GM21825 (cell line): ENCODE data around the gene SLC7A1.

Experiments
- ATAC-seq: cut with Tn5 transposase; IDR thresholded peaks from one replicate; pipeline ENCODE4 v1.9.1; 2021; ENCODE audit warnings: mild to moderate bottlenecking, moderate library complexity; ENCODE audit not compliant: unreplicated experiment

SLC7A1 gene

DNA sequence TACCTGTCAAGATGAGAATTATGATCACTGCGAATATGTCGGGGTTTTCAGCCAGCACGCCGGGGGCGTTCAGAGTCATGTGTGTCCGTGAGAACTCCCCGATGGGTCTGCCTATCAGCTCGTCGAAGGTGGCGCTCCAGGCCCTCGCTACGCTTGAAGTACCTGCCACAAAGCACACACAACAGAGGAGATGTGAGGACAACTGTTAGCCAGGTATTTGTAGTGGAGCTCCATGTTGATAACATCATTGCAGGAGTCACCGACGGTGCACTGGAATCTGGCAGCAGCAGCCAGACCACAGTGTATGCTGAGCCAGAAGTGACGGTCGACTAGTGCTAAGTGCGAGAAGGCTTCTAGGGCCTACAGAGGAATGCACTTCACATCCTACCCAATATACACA is 62.7 kb downstream of the SLC7A1 start:
- ATAC-seq = no peak

- ATAC-seq = no peak
Measured at GRCh38 chr13:29532116-29532515, 63.4 kb downstream of the SLC7A1 start.

DNA sequence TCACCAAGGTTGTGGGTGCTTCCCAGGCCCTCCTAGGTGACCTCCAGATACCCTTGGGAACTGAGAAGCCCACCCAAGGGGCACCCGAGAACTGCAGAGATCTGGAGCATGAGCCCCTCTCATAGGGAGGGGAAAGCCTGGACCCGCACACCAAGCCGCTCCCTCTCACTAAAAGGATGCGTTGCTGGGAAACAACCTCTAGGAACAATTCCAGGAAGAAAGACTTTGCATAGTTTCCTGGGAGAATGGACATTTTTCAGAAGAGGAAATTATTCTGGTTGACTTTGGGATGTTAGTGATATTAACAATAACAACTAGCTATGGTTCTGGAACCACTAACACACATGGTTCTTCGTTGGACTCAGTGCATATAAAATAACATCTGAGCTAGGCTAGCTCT is 64.6 kb downstream of the SLC7A1 start:
- no peak for ATAC-seq

DNA sequence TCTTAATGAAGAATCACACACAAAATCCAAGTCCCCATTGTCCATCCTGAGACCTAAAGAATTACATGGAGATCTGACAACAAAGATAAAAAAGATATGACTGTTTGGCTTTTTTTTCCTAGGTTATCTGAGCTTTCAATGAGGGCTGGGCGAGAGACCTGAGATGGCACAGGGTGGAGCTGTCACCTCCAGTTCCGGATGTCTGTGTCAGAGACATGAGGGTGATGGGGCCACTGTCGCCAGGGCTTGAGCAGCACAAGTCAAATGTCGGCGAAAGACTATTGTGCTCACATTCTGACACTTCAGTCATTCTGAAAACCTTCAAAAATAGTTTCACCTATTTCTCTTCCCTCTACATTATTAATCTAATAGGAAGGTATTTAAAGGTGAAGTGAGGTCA is 65.7 kb downstream of the SLC7A1 start:
- no peak for ATAC-seq

- ATAC-seq = no peak
Measured at GRCh38 chr13:29527916-29528315, 67.6 kb downstream of the SLC7A1 start.

DNA sequence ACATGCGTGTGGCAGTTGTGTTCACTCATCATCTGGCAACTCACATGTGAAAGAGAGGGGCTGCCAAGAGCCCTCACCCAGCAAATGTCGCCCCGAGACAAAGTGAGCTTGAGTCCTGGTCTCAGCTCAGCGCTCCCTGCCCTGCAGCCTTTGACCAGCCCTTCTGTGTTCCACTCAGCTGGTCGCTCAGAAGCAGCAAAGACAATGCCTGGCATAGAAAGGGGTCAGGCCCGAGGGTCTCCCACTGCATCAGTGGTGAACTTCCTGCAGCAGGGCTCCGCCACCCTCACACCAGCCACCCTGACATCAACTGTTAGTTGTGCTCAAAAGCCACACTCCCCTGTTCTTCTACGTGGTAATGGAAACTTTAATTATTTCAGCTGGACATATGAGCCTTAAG is 68.0 kb downstream of the SLC7A1 start:
- ATAC-seq = no peak

DNA sequence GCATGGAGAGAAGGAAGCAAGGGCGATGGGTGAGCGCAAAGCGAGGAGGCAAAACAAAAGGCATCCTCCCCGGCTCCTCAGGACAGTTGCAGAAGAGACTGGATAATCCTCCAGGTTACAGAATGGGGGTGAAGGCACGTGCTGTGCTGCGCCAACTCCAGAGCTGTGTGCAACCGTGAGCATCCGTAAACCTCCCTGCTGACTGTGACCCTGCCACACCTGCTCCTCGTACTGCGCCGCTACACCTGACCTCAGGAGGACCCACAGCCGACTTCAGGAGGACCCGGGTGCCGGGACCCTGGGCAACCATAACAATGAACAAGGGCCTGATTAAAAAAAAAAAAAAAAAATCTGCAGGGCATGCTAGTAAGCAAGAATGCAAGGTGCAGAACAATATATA is 68.7 kb downstream of the SLC7A1 start:
- no peak for ATAC-seq

DNA sequence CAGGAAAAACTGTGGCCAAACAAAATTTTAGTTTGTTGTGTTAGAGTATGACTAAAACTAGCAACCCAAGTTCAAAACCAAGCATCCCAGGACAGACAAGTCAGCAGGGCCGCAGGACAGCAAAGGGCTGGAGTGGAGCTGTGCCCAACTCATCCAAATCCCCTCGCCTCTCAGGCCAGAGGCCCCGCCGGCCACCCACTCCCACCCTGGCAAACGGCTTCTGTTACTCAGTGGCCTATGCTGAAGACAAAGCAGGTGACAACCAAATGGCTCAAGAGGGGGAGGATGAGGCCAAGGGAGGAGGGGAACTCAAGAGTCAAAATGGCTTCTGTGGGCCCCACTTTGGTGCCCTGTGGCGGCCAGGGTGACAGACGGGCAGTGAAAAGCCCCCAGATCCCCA is 69.7 kb downstream of the SLC7A1 start:
- no peak for ATAC-seq

DNA sequence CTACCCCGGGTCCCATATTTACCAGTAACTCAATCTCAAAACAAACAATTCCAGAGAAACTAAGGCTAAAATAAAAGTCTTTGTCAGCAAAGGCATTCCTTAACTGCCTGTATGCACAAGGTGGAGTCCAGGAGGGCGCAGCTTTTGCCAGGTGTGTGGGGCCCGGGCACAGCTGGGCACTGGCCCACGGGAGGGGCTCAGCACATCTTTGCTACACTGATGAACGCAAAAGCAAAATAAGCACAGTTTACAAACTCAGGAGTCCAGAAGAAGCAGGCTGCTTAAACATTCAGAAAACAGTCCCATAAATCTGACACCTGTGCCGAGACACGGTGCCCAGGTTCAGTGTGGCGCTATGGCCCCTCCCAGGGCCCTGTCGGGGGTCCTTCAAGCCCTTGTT is 70.8 kb downstream of the SLC7A1 start:
- no peak for ATAC-seq

- no peak for ATAC-seq
Measured at GRCh38 chr13:29524176-29524575, 71.3 kb downstream of the SLC7A1 start.

GRCh38 chr13:29523199-29523961 is 72.1 kb downstream of the SLC7A1 start:
- ATAC-seq = no peak

- ATAC-seq = no peak
Measured at GRCh38 chr13:29522044-29522685, 73.3 kb downstream of the SLC7A1 start.

- ATAC-seq = no peak
Measured at GRCh38 chr13:29521336-29521735, 74.2 kb downstream of the SLC7A1 start.

DNA sequence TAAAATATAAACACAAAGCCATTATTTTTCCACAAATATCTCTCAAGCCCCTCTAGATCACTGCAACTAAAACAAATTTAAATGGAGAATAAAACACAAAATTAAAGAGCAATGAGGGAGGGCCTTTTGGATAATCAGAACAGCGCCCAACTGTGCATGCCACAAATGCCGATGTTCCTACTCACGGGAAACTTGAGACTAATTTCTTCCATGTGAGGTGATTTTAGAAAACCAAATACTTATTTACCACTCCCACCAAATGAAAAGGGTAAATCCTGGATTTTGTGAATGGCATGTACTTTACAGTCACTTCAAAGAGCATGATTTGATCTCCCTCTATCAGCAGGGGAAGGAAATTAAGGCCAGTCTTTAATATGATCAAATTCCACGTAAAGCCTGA is 74.8 kb downstream of the SLC7A1 start:
- no peak for ATAC-seq

DNA sequence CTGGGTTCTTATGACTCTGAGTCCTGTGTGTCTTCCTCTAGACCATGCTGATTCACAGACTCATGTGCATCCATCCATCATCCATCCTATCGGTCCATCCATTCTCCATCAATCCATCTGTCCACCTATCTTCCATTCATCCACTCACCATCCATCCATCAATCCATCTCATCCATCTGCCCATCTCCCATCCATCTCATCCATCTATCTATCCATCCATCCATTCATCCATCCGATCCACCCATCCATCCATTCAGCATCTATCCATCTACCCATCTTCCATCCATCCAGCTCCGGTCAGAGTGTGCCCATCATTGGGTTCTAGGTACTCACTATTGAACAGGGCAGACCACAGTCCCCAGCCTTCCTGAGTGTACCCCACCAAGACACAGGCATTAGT is 75.6 kb downstream of the SLC7A1 start:
- no peak for ATAC-seq

- no peak for ATAC-seq
Measured at GRCh38 chr13:29516880-29517279, 78.6 kb downstream of the SLC7A1 start.

DNA sequence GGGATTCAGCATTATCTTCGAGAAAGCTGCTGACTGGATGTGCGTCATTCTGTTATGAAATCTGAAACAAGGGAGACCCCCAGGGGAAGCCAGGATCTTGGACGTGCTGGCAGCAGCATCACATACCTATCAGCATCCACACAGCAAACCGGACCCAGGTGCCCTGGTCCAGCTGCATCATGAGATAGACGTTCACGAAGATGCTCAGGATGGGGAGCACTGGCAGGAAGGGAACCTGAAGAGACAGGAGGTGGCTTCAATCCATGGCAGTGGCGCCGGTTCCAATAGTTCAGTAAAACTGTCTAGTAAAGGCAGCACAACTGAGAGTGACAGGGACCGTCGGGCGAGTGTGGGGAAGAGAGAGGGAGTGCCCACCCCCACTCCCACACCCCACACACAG is 79.5 kb downstream of the SLC7A1 start:
- no peak for ATAC-seq

DNA sequence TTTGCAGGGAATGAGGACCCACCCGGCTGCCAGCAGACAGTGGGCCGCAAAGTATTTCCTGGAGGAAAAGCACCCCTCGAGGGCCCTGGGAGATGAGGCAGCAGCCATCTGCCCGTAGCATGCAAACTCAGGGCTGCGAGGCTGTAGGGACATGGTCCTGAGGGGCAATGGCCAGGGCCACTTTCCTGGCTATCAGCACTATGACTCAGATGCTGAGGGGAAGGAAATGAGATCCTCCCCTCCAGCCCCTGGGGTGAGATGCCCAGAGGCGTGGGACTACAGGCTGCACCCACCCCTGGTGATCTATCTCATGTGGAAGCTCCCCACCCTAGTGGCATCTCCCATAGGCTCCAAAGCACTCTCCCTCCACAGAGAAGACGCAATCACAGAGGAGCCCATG is 80.1 kb downstream of the SLC7A1 start:
- no peak for ATAC-seq

GRCh38 chr13:29514720-29515310 is 80.7 kb downstream of the SLC7A1 start:
- ATAC-seq = no peak

DNA sequence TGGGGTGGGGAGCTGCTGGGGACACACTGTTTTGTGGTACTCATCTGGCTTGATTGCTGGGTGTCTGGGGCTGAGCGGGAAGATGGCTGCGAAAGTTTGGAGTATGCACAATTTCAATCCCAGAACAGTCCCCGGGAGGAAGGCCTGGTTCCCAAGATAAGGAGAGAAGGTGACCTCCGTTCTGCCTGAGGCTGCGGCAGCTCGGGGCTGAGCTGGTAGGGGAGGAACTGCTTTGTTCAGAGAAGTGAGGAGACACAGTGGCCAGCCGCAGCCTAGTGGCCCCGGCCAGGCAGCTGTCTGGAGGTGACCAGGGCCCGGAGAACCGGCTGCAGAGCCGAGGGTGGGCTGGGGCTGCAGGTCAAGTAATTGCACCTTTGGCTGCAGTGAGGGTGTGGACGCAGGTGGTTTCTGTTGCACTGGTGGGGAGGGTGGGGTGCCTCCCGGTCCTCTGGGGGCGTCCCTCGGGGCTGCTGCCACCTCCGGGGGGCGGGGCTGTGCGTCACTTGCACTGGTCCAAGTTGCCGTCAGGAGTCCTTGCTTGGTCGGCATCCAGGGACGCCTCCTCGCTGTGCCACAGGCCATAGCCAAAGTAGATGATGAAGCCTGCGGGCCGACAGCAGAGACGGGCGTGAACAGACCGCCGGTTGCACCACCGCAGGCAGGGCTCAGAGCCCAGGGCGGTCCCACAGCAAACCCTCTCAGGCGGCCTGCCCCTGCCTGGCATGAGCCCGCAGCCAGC is 81.3 kb downstream of the SLC7A1 start:
- no peak for ATAC-seq
